GM12878 (cell line): ENCODE results near the gene NDUFA12. TPM values are rescaled to one million over a fixed set of nuclear protein-coding genes. Genes with fewer than 3 reads are reported as not detected.

ENCODE experiments used
- ATAC-seq: fragments of 200-7000 bp; cut with Tn5 transposase; 3 replicates; pipeline ENCODE4 v1.9.1; 2020; ENCODE audit warnings: mild to moderate bottlenecking, moderate library complexity
- BruUV-seq: library from RNA; stranded (reverse); fragments of 400-500 nt; replicated peaks from 2 replicates; lab custom pipeline; 2021; lab: Mats Ljungman, UMichigan
- CTCF ChIA-PET: fragments of 300-600 bp; sonication (Branson Sonifier 250); formaldehyde crosslinking; extraction: SDS; loops from one replicate; lab custom pipeline; 2021; ENCODE audit warnings: inconsistent platforms; lab: Yijun Ruan, JAX
- POLR2A ChIA-PET: fragments of 350-600 bp; formaldehyde crosslinking; extraction: SDS; loops from one replicate; lab custom pipeline; 2021; ENCODE audit warnings: inconsistent platforms; lab: Charles Lee
- RAD21 ChIA-PET: fragments of 300-600 bp; sonication (Branson Sonifier 250); formaldehyde crosslinking; loops from one replicate; lab custom pipeline; 2023; ENCODE audit warnings: antibody characterized with exemption; ENCODE audit not compliant: unreplicated experiment; lab: Charles Lee
- SMC1A ChIA-PET: fragments of 300-600 bp; sonication (Branson Sonifier 250); formaldehyde crosslinking; loops from one replicate; lab custom pipeline; 2023; ENCODE audit not compliant: unreplicated experiment, uncharacterized antibody; lab: Charles Lee
- DNase-seq: peaks from one replicate; pipeline ENCODE4 v3.0.0-alpha.2; 2011; ENCODE audit warnings: low read depth, low spot score
- FAIRE-seq: peaks from 3 replicates; lab custom pipeline; 2011; peaks lifted over from hg19 to GRCh38; lab: Jason Lieb, UNC
- H2AFZ ChIP-seq: 2 replicates; pipeline ENCODE4 v1.6.0; 2011; ENCODE audit warnings: low read depth, low read length, control low read depth; ENCODE audit not compliant: control insufficient read depth
- H3K27ac ChIP-seq: 2 replicates; pipeline ENCODE4 v1.5.1; 2011; ENCODE audit warnings: control low read depth; ENCODE audit not compliant: control insufficient read depth, insufficient read depth
- H3K27me3 ChIP-seq, 2 experiments: replicated peaks in 1 of 2; 2 replicates each; pipeline versions ENCODE4 v1.6.0 to v1.6.1; 2011; ENCODE audit warnings: low read length in 1 of 2; ENCODE audit not compliant: control insufficient read depth in 2 of 2, insufficient read depth in 2 of 2
- H3K36me3 ChIP-seq, 2 experiments: 2 replicates each; pipeline ENCODE4 v1.5.1; 2011; ENCODE audit warnings: low read length in 1 of 2; ENCODE audit not compliant: control insufficient read depth in 2 of 2, insufficient read depth in 2 of 2
- H3K4me1 ChIP-seq: 2 replicates; pipeline ENCODE4 v1.6.1; 2011; ENCODE audit warnings: mild to moderate bottlenecking, low read length, moderate library complexity, mixed read lengths; ENCODE audit not compliant: control insufficient read depth, insufficient read depth
- H3K4me2 ChIP-seq: 2 replicates; pipeline ENCODE4 v1.6.0; 2011; ENCODE audit warnings: control low read depth; ENCODE audit not compliant: control insufficient read depth, insufficient read depth
- H3K4me3 ChIP-seq: fragments of 200-600 bp; sonication (generic); 2 replicates; pipeline ENCODE4 v1.5.1; 2016
- H3K79me2 ChIP-seq: 2 replicates; pipeline ENCODE4 v1.6.0; 2011; ENCODE audit warnings: low read length; ENCODE audit not compliant: control insufficient read depth, insufficient read depth
- H3K9ac ChIP-seq: 2 replicates; pipeline ENCODE4 v1.8.0; 2011; ENCODE audit warnings: low read length, control low read depth, mixed read lengths; ENCODE audit not compliant: control insufficient read depth, insufficient read depth
- H3K9me3 ChIP-seq: replicated peaks from 3 replicates; pipeline ENCODE4 v1.5.1; 2011; ENCODE audit warnings: mild to moderate bottlenecking, low read length; ENCODE audit not compliant: control insufficient read depth, insufficient read depth
- H4K20me1 ChIP-seq: 2 replicates; pipeline ENCODE4 v1.6.0; 2011; ENCODE audit not compliant: control insufficient read depth, insufficient read depth
- CHD1 ChIP-seq: IDR thresholded peaks from 2 replicates; pipeline ENCODE4 v1.6.1; 2012; ENCODE audit warnings: low read depth, low read length, improper control_type of control experiment
- IKZF2 ChIP-seq, 2 experiments: fragments of 450-650 bp; IDR thresholded peaks; 2 replicates each; pipeline ENCODE4 v1.6.1; 2017; ENCODE audit warnings: mild to moderate bottlenecking in 2 of 2, moderate library complexity in 2 of 2
- KDM1A ChIP-seq: fragments of 200-600 bp; sonication (generic); IDR thresholded peaks from 2 replicates; pipeline ENCODE4 v1.6.1; 2016; ENCODE audit warnings: borderline replicate concordance
- NR2F1 ChIP-seq: fragments of 450-650 bp; conservative IDR thresholded peaks from 2 replicates; pipeline ENCODE4 v1.6.1; 2017; ENCODE audit warnings: mild to moderate bottlenecking
- POLR2AphosphoS5 ChIP-seq: IDR thresholded peaks from 2 replicates; pipeline ENCODE4 v1.6.1; 2011; ENCODE audit warnings: mild to moderate bottlenecking, low read length, inconsistent platforms
- RFX5 ChIP-seq: IDR thresholded peaks from 2 replicates; pipeline ENCODE4 v1.6.1; 2011; ENCODE audit warnings: low read depth, low read length, improper control_type of control experiment
- RUNX3 ChIP-seq: IDR thresholded peaks from 2 replicates; pipeline ENCODE4 v1.6.1; 2012; ENCODE audit warnings: low read length, inconsistent platforms
- SIX5 ChIP-seq: IDR thresholded peaks from 2 replicates; pipeline ENCODE4 v1.6.1; 2011; ENCODE audit warnings: mild to moderate bottlenecking, low read depth, low read length, moderate library complexity; ENCODE audit not compliant: severe bottlenecking
- SUPT20H ChIP-seq: IDR thresholded peaks from 2 replicates; pipeline ENCODE4 v1.6.1; 2011; ENCODE audit warnings: low read depth, mild to moderate bottlenecking, low read length, moderate library complexity, borderline replicate concordance; ENCODE audit not compliant: control insufficient read depth
- TBL1XR1 ChIP-seq: IDR thresholded peaks from 2 replicates; pipeline ENCODE4 v1.6.1; 2012; ENCODE audit warnings: low read depth, low read length, improper control_type of control experiment
- USF1 ChIP-seq: IDR thresholded peaks from 2 replicates; pipeline ENCODE4 v1.6.1; 2011; ENCODE audit warnings: borderline replicate concordance, low read depth, mild to moderate bottlenecking, moderate library complexity, mixed read lengths, low read length; ENCODE audit not compliant: insufficient read depth; ENCODE audit errors: extremely low read length
- YBX1 ChIP-seq: fragments of 450-650 bp; IDR thresholded peaks from 2 replicates; pipeline ENCODE4 v1.6.1; 2016; ENCODE audit warnings: antibody characterized with exemption
- ZBED1 ChIP-seq: IDR thresholded peaks from 2 replicates; pipeline ENCODE4 v1.6.1; 2016; ENCODE audit warnings: borderline replicate concordance
- ZNF217 ChIP-seq: fragments of 450-650 bp; IDR thresholded peaks from 2 replicates; pipeline ENCODE4 v1.6.1; 2017; ENCODE audit warnings: antibody characterized with exemption, mild to moderate bottlenecking
- ZNF24 ChIP-seq: fragments of 450-650 bp; IDR thresholded peaks from 2 replicates; pipeline ENCODE4 v1.6.1; 2017; ENCODE audit warnings: antibody characterized with exemption, mild to moderate bottlenecking
- WGBS: methylation state at CpG from one replicate; pipeline ENCODE4 v1.1.6; 2016; ENCODE audit warnings: low lambda C conversion rate; ENCODE audit not compliant: insufficient replicate concordance, insufficient coverage; ENCODE audit errors: missing lambda C conversion rate; 5-methylcytosine and 5-hydroxymethylcytosine counted together
- in situ Hi-C: fragments of 300-500 bp; cut with MboI; formaldehyde crosslinking; loops from 9 replicates; pipeline ENCODE4 v1.14.3; 2018; ENCODE audit warnings: mixed read lengths
- intact Hi-C: fragments of 100-400 bp; cut with micrococcal nuclease; formaldehyde crosslinking; loops from one replicate; pipeline ENCODE4 v1.14.2; 2022; ENCODE audit not compliant: unreplicated experiment
- polyA plus RNA-seq, 11 experiments: library from polyadenylated mRNA; depleted of rRNA in 4 of 11; unstranded in 6 of 11; stranded (reverse) in 5 of 11; fragments of >200 nt; fragmentation: Nextera tagmentation in 4 of 11; fragmentation: Illumina TruSeq in 1 of 11; extraction: Ambion mirVana in 4 of 11; extraction: Trizol in 1 of 11; gene quantifications; 1 replicate in 1 of 11; 2 replicates in 10 of 11; pipeline versions ENCODE4 v1.2.1 to v1.2.3, GENCODE V29; 2011 to 2016; ENCODE audit warnings: inconsistent platforms in 2 of 11, missing spikeins in 2 of 11, low read depth in 1 of 11
- total RNA-seq, 4 experiments: library from RNA; depleted of rRNA in 3 of 4; stranded (reverse); fragments of >200 nt in 3 of 4; fragmentation: Illumina TruSeq in 1 of 4; extraction: Trizol in 1 of 4; gene quantifications; 2 replicates each; pipeline versions ENCODE4 v1.2.1 to v1.2.3, GENCODE V29; 2013 to 2021
- TF ChIP-seq, protein P1 (sequence below): fragments of 450-650 bp; conservative IDR thresholded peaks from 2 replicates; pipeline ENCODE4 v1.6.1; 2017; ENCODE audit warnings: mild to moderate bottlenecking, moderate library complexity
- TF ChIP-seq, protein P2 (sequence below): fragments of 450-650 bp; IDR thresholded peaks from 2 replicates; pipeline ENCODE4 v1.6.1; 2014; ENCODE audit warnings: mild to moderate bottlenecking

The NDUFA12 gene
- total and polyA plus RNA-seq, 10 of the 15 experiments (the other 5 are each of a cell fraction or from before 2014, with no cell fraction given) = 141 to 1,021 (median 295) TPM

- TF ChIP-seq USF1 = no peak
- no peak for TF ChIP-seq SIX5
- no peak for TF ChIP-seq POLR2AphosphoS5
- TF ChIP-seq KDM1A = no peak
These were observed 77.8 kb downstream of the NDUFA12 start (continued) for GRCh38 chr12:94925729-94926128.

DNA sequence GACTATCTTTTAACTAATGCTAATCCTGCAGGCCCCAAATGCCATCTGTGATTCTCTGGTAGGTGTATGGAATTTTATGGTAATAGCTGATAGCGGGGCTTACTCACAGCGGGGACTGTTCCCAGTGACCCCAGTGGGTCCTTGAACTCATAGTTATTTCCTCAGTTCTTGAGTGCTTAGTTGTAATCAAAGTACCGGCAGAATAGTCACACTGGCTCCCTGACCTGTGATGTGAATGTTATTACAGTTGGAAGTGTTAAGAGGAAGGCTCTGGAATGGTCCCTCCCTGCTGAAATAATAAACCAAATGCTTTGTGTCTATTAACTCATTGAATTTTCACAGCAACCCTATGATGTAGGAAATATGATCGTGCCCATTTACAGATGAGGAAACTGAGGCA lies 78.3 kb downstream of the NDUFA12 start:
- RAD21 ChIA-PET = interaction anchor here (0.7 kb wide), 1 partner anchor 651 kb away, joined by 3 read pairs; no protein-coding TSS in a partner anchor
- no peaks in the 10 kb centered on the region for H3K4me1 ChIP-seq
- no peak overlapping the region for H3K9ac ChIP-seq
- no peaks in the 10 kb centered on the region for H3K9me3 ChIP-seq
- no peaks in the 10 kb centered on the region for H3K36me3 ChIP-seq
- CTCF ChIA-PET = interaction anchor here (0.9 kb wide), 1 partner anchor 13 kb away, joined by 3 read pairs; no protein-coding TSS in a partner anchor
- FAIRE-seq = no peak
- ATAC-seq = no peak
- in situ Hi-C loops = no loop called here
- 65% methylated on average over 4 of the region's 4 CpGs for WGBS
- intact Hi-C loops = no loop called here
- no peak overlapping the region for H3K27ac ChIP-seq
- no peaks in the 10 kb centered on the region for H4K20me1 ChIP-seq
- H3K4me2 ChIP-seq = no peak overlapping the region
- no peak overlapping the region for H3K4me3 ChIP-seq
- TF ChIP-seq ZBED1 = no peak
- TF ChIP-seq RUNX3 = no peak
- TF ChIP-seq ZNF217 = no peak
- no peak for TF ChIP-seq YBX1
- no peak for TF ChIP-seq ZNF24
- no peak for TF ChIP-seq IKZF2 (IDR thresholded peaks at IDR 0.05)
- no peak for TF ChIP-seq USF1
- TF ChIP-seq RFX5 = no peak
- no peak for TF ChIP-seq CHD1
- TF ChIP-seq SUPT20H = no peak
- TF ChIP-seq, protein P1, sequence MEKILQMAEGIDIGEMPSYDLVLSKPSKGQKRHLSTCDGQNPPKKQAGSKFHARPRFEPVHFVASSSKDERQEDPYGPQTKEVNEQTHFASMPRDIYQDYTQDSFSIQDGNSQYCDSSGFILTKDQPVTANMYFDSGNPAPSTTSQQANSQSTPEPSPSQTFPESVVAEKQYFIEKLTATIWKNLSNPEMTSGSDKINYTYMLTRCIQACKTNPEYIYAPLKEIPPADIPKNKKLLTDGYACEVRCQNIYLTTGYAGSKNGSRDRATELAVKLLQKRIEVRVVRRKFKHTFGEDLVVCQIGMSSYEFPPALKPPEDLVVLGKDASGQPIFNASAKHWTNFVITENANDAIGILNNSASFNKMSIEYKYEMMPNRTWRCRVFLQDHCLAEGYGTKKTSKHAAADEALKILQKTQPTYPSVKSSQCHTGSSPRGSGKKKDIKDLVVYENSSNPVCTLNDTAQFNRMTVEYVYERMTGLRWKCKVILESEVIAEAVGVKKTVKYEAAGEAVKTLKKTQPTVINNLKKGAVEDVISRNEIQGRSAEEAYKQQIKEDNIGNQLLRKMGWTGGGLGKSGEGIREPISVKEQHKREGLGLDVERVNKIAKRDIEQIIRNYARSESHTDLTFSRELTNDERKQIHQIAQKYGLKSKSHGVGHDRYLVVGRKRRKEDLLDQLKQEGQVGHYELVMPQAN = no peak
- no peak for TF ChIP-seq NR2F1
- TF ChIP-seq TBL1XR1 = no peak
- TF ChIP-seq, protein P2, sequence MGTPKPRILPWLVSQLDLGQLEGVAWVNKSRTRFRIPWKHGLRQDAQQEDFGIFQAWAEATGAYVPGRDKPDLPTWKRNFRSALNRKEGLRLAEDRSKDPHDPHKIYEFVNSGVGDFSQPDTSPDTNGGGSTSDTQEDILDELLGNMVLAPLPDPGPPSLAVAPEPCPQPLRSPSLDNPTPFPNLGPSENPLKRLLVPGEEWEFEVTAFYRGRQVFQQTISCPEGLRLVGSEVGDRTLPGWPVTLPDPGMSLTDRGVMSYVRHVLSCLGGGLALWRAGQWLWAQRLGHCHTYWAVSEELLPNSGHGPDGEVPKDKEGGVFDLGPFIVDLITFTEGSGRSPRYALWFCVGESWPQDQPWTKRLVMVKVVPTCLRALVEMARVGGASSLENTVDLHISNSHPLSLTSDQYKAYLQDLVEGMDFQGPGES = no peak
- POLR2A ChIA-PET = no interaction called here
- no peak overlapping the region for H2AFZ ChIP-seq
- no TSS peak for BruUV-seq
- no peaks in the 10 kb centered on the region for H3K27me3 ChIP-seq
- H3K79me2 ChIP-seq = no peaks in the 10 kb centered on the region
- no peak for DNase-seq
- SMC1A ChIA-PET = no interaction called here
